Nephron (organoid): ENCODE measurements around the gene BCAS3.

Source experiments
- H3K27ac Mint-ChIP-seq, 3 experiments: 2 replicates each; pipeline ENCODE4 v1.8.0; 2020; ENCODE audit warnings: mixed read lengths in 3 of 3, mild to moderate bottlenecking in 2 of 3, moderate library complexity in 1 of 3
- H3K27me3 Mint-ChIP-seq: 2 replicates; pipeline ENCODE4 v1.8.0; 2021; ENCODE audit warnings: low read depth, mild to moderate bottlenecking, moderate library complexity, mixed read lengths
- H3K36me3 Mint-ChIP-seq: 2 replicates; pipeline ENCODE4 v1.8.0; 2020; ENCODE audit warnings: low read depth, mixed read lengths
- H3K4me1 Mint-ChIP-seq: 2 replicates; pipeline ENCODE4 v1.8.0; 2020; ENCODE audit warnings: mixed read lengths
- H3K4me3 Mint-ChIP-seq, 3 experiments: 2 replicates each; pipeline ENCODE4 v1.8.0; 2020; ENCODE audit warnings: mild to moderate bottlenecking in 3 of 3, mixed read lengths in 3 of 3, moderate library complexity in 2 of 3
- H3K9me3 Mint-ChIP-seq: 2 replicates; pipeline ENCODE4 v1.8.0; 2020; ENCODE audit warnings: mixed read lengths
- TF ChIP-seq, protein P1 (sequence below), 3 experiments: fragments of 200-600 bp; sonication (generic); IDR thresholded peaks; one replicate each; pipeline ENCODE4 v1.5.0; 2021; ENCODE audit warnings: antibody characterized with exemption in 3 of 3; ENCODE audit not compliant: unreplicated experiment in 3 of 3

The BCAS3 gene

GRCh38 chr17:61261001-61261637, 583.5 kb downstream of the BCAS3 start:
- peak overlapping the region; percentile 88 to 93 (median 89) for H3K27ac Mint-ChIP-seq
- H3K36me3 Mint-ChIP-seq, result no peaks in the 10 kb centered on the region
- no peaks in the 10 kb centered on the region for H3K27me3 Mint-ChIP-seq

DNA sequence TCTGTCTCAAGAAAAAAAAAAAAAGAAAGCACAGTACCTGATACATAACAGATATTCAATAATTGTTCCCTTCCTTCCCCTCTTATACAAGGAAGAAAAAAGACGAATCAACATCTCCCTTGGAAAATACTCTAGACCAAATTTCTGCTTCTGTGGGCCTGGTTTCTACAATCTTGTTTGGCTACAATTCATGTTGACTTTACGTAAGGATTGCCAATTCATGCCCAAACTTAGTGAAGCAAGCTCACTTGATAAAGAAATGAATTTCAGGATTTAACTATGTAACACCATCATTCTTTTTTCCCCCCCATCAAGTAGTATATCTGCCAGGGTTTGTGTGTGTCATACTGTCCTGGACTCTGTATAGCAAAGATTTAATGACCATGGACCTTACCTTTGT, 587.7 kb downstream of the BCAS3 start:
- H3K36me3 Mint-ChIP-seq, result no peaks in the 10 kb centered on the region
- H3K4me3 Mint-ChIP-seq, result no peak overlapping the region
- H3K9me3 Mint-ChIP-seq, result no peaks in the 10 kb centered on the region
- TF ChIP-seq, protein P1, sequence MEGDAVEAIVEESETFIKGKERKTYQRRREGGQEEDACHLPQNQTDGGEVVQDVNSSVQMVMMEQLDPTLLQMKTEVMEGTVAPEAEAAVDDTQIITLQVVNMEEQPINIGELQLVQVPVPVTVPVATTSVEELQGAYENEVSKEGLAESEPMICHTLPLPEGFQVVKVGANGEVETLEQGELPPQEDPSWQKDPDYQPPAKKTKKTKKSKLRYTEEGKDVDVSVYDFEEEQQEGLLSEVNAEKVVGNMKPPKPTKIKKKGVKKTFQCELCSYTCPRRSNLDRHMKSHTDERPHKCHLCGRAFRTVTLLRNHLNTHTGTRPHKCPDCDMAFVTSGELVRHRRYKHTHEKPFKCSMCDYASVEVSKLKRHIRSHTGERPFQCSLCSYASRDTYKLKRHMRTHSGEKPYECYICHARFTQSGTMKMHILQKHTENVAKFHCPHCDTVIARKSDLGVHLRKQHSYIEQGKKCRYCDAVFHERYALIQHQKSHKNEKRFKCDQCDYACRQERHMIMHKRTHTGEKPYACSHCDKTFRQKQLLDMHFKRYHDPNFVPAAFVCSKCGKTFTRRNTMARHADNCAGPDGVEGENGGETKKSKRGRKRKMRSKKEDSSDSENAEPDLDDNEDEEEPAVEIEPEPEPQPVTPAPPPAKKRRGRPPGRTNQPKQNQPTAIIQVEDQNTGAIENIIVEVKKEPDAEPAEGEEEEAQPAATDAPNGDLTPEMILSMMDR (IDR thresholded peaks at IDR 0.05; ENCODE audit: unreplicated experiment in 3 of 3), result no peak
- H3K27ac Mint-ChIP-seq, result peak overlapping the region in 1 of 3 experiments; percentile 13
- no peaks in the 10 kb centered on the region for H3K27me3 Mint-ChIP-seq
- peaks cover 27% of the 10 kb centered on the region for H3K4me1 Mint-ChIP-seq

More at GRCh38 chr17:61261001-61261637, 583.5 kb downstream of the BCAS3 start:
- H3K4me1 Mint-ChIP-seq, result peaks cover 51% of the 10 kb centered on the region
- TF ChIP-seq, protein P1 (IDR thresholded peaks at IDR 0.05; ENCODE audit: unreplicated experiment in 3 of 3), result no peak
- H3K4me3 Mint-ChIP-seq, result peak overlapping the region in 1 of 3 experiments; percentile 2
- H3K9me3 Mint-ChIP-seq, result no peaks in the 10 kb centered on the region

GRCh38 chr17:61267847-61268246, 590.2 kb downstream of the BCAS3 start:
- Mint-ChIP-seq H3K9me3 (no peaks in the 10 kb centered on the region), H3K4me1 (peaks cover 13% of the 10 kb centered on the region), H3K36me3 (no peaks in the 10 kb centered on the region), H3K27ac (peak overlapping the region in 1 of 3 experiments; percentile 5), H3K4me3 (no peak overlapping the region), H3K27me3 (no peaks in the 10 kb centered on the region)
- TF ChIP-seq, protein P1 (IDR thresholded peaks at IDR 0.05; ENCODE audit: unreplicated experiment in 3 of 3), result no peak

- no peaks in the 10 kb centered on the region for H3K36me3 Mint-ChIP-seq
- H3K4me1 Mint-ChIP-seq, result peaks cover 14% of the 10 kb centered on the region
- H3K4me3 Mint-ChIP-seq, result no peak overlapping the region
- no peak overlapping the region for H3K27ac Mint-ChIP-seq
- TF ChIP-seq, protein P1 (IDR thresholded peaks at IDR 0.05; ENCODE audit: unreplicated experiment in 3 of 3), result no peak
- no peaks in the 10 kb centered on the region for H3K9me3 Mint-ChIP-seq
- H3K27me3 Mint-ChIP-seq, result no peaks in the 10 kb centered on the region
These were observed 597.7 kb downstream of the BCAS3 start for GRCh38 chr17:61275395-61275794.

DNA sequence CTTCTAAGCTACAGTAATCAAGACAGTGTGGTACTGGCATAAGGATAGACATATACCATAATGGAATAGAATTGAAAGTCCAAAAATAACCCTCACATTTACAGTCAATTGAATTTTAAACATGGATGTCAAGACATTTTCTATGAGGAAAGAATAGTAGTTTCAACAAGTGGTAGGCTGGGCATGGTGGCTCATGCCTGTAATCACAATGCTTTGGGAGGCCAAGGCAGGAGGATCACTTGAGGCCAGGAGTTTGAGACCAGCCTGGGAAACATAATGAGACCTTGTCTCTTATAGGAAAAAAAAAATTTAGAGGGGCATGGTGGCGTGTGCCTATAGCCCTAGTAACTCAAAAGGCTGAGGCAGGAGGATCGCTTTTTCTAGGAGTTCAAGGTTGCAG, 599.2 kb downstream of the BCAS3 start:
- TF ChIP-seq, protein P1 (IDR thresholded peaks at IDR 0.05; ENCODE audit: unreplicated experiment in 3 of 3), result no peak
- no peaks in the 10 kb centered on the region for H3K36me3 Mint-ChIP-seq
- no peaks in the 10 kb centered on the region for H3K9me3 Mint-ChIP-seq
- peaks cover 14% of the 10 kb centered on the region for H3K4me1 Mint-ChIP-seq
- no peak overlapping the region for H3K27ac Mint-ChIP-seq
- no peak overlapping the region for H3K4me3 Mint-ChIP-seq
- no peaks in the 10 kb centered on the region for H3K27me3 Mint-ChIP-seq
